ENCODE measurements around the gene THBS2. TPM values are rescaled to one million over a fixed set of nuclear protein-coding genes. Genes with fewer than 3 reads are reported as not detected.

The THBS2 gene
- total and polyA plus RNA-seq, 10 of the 15 experiments (the other 5 are each of a cell fraction or from before 2014, with no cell fraction given) = 0.07 to 0.10 TPM; not detected in 8

DNA sequence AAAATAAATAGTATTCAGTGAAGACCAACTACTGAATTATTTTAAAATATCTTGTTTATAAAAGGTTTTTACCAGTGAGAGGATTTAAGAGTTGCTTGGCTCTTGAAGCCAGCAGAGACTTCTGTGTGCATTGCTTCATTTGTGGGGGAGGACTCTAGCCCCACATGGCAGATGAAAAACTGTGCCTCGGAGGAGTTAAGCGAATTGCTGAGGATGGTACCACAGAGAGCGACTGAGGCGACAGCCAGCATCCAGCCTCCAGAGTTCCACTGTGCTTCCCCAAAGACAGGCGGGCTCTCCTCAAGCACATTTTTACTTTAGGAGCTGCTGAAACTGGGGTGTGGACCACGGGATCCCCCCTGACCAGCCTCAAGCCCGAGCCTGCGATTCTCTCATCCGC is 80.7 kb downstream of the THBS2 start (continued):
- no peak for TF ChIP-seq PBX3 (IDR thresholded peaks at IDR 0.05; ENCODE audit: insufficient replicate concordance, low read depth, low read length)
- TF ChIP-seq, protein P1, sequence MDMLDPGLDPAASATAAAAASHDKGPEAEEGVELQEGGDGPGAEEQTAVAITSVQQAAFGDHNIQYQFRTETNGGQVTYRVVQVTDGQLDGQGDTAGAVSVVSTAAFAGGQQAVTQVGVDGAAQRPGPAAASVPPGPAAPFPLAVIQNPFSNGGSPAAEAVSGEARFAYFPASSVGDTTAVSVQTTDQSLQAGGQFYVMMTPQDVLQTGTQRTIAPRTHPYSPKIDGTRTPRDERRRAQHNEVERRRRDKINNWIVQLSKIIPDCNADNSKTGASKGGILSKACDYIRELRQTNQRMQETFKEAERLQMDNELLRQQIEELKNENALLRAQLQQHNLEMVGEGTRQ (IDR thresholded peaks at IDR 0.05; ENCODE audit: borderline replicate concordance, low read depth, low read length) = no peak
- no peak for TF ChIP-seq ZNF274 (IDR thresholded peaks at IDR 0.05; ENCODE audit: insufficient read depth, insufficient read length)
- TF ChIP-seq RAD21 (IDR thresholded peaks at IDR 0.05; ENCODE audit: insufficient read depth, low read depth, low read length) = no peak
- no peak for TF ChIP-seq PAX8 (IDR thresholded peaks at IDR 0.05)
- no peak for TF ChIP-seq RUNX3 (IDR thresholded peaks at IDR 0.05; ENCODE audit: low read length)
- TF ChIP-seq PAX5 (IDR thresholded peaks at IDR 0.05; ENCODE audit: borderline replicate concordance, low read depth, low read length) = no peak
- no peak for TF ChIP-seq NKRF (conservative IDR thresholded peaks at IDR 0.05)

DNA sequence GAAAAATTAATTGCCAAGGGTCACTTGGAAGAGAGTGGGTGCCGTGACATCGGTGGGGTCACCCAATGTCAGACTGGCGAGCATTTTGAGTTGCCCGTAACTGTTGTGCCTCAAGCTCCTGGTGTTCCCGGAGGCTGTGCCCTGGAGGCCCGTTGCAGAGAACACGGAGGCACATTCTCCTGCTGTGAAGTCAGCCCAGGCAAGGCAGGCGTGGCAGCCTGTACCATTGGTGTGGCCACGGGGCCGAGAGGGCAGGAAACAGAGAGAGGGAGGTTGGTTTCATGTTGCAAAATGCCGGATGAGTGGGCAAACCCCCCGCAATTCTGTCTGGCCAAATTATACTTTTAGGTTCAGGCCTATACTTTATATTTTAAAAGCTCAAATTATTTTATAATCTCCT is 81.2 kb downstream of the THBS2 start:
- BruUV-seq (replicated peaks) = no TSS peak
- ATAC-seq (no peak), FAIRE-seq (no peak), DNase-seq (ENCODE audit: low read depth, low spot score) (no peak)
- Histone ChIP-seq H3K79me2 (ENCODE audit: control insufficient read depth, insufficient read depth, low read length) (no peaks in the 10 kb centered on the region), H4K20me1 (ENCODE audit: control insufficient read depth, insufficient read depth) (no peaks in the 10 kb centered on the region), H3K27me3 (replicated peaks in 1 of 2; ENCODE audit: control insufficient read depth in 2 of 2, insufficient read depth in 2 of 2, low read length in 1 of 2) (no peaks in the 10 kb centered on the region), H2AFZ (ENCODE audit: control insufficient read depth, low read depth, low read length) (no peak overlapping the region), H3K9me3 (replicated peaks; ENCODE audit: control insufficient read depth, insufficient read depth, low read length) (no peaks in the 10 kb centered on the region), H3K36me3 (ENCODE audit: control insufficient read depth in 2 of 2, insufficient read depth in 2 of 2, low read length in 1 of 2) (no peaks in the 10 kb centered on the region), H3K4me3 (no peak overlapping the region), H3K4me2 (ENCODE audit: control insufficient read depth, insufficient read depth) (no peak overlapping the region), H3K4me1 (ENCODE audit: control insufficient read depth, insufficient read depth, low read length) (no peaks in the 10 kb centered on the region), H3K9ac (ENCODE audit: control insufficient read depth, insufficient read depth, low read length) (no peak overlapping the region), H3K27ac (ENCODE audit: control insufficient read depth, insufficient read depth) (no peak overlapping the region)
- in situ Hi-C loops (cut with MboI) (no loop called here), intact Hi-C loops (cut with micrococcal nuclease; ENCODE audit: unreplicated experiment) (no loop called here)
- TF ChIP-seq IRF3 (IDR thresholded peaks at IDR 0.05) = no peak
- TF ChIP-seq E4F1 (IDR thresholded peaks at IDR 0.05; ENCODE audit: borderline replicate concordance, partially characterized antibody) = no peak
- WGBS (ENCODE audit: insufficient coverage, insufficient replicate concordance, low lambda C conversion rate, missing lambda C conversion rate) = 28% methylated on average over 12 of the region's 12 CpGs
- ChIA-PET CTCF (no interaction called here), POLR2A (no interaction called here), RAD21 (ENCODE audit: unreplicated experiment) (no interaction called here), SMC1A (ENCODE audit: uncharacterized antibody, unreplicated experiment) (no interaction called here)

Measured in GM12878 (cell line).